HG03565 (cell line): ENCODE results near the gene NAV3.
"Not testable (repeated sequence)": the region's sequence is repeated elsewhere in the genome, so short reads cannot be mapped to it uniquely, and the experiment has no call there.

ENCODE experiments used
- ATAC-seq: cut with Tn5 transposase; IDR thresholded peaks from one replicate; pipeline ENCODE4 v1.9.1; 2021; ENCODE audit warnings: mild to moderate bottlenecking, moderate library complexity; ENCODE audit not compliant: unreplicated experiment

The NAV3 gene

DNA sequence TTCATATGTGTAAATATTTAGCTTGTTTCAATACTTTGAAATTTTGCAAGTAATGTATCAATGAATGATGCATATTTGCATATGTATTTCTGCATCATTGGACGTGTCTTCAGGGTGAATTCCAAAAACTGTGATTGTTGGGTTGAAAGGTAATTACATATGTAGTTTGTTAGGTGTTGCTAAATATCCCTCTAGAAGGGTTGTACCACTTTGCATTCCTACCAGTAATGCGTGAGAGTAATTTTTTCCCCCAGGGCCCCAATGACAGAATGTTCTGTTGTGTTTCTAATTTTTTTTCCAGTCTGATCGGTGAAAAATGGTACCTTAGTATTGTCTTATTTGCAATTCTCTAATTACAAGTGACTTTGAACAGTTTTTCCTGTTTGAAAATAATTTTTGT, 408.9 kb downstream of the NAV3 start:
- no peak for ATAC-seq

DNA sequence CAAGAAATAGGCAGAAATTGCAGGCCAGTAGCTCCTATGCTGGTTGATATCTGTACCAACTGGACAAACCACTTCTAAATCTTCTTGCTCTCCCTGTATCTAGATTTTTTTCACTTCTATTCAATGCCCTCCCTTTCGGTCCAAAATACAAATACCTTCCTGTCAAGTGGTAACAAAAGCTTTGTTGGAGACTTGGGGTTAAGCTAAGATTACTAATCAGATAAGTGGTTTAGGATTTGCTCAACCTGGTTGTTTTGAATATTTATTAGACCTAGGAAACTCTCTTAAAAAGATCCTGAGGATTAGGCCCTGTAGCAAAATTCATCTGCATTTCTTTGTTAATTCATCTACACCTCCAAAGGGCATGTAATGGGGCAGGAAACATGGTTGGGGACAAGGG, 410.1 kb downstream of the NAV3 start:
- no peak for ATAC-seq

DNA sequence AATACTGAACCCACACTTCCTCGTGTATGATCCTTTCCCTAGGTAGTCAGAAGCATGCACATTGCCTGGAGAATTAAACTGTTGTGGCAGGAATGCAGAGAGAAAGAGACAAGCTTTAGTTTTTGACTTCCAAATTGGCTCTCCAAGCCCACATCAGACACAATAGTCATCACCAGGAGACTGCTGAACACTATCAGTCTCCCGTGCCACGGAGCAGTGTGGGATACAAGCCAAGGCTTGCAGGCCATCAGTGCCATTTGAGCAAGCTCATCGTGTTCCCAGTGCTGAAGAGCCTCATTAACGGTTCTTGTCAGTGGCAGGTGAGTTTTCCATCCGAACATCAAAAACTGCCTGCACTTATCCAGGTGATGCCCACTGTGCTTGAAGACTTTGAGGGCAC, 410.8 kb downstream of the NAV3 start:
- ATAC-seq: no peak

DNA sequence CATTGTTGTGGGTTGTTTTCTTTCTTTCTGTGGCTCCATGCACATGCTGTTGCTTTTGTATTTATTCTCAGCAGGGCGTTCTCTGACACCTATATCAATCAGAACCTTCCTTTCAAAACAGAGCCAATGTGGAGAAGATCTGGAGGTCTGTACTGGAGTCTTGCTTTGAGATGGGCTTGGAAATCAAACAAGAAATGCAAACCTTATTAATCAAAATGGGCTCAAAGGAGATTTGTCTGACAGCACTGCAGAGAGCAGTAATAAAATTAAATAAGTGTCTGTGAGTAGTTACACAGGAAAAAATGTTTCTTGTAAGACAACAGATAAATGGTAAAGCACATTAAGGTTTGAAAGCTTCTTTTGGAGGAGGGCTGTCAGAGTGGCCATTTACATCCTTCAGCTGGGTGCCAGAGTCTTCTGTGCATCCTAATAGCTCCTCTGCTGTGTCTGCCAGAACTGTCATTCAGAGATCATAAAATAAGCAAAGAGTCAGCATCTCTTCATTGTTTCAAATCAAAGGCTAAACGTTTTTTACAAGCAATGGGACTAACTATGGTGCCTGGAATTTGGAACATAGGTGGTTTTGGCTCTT, 414.3 kb downstream of the NAV3 start:
- ATAC-seq: no peak

DNA sequence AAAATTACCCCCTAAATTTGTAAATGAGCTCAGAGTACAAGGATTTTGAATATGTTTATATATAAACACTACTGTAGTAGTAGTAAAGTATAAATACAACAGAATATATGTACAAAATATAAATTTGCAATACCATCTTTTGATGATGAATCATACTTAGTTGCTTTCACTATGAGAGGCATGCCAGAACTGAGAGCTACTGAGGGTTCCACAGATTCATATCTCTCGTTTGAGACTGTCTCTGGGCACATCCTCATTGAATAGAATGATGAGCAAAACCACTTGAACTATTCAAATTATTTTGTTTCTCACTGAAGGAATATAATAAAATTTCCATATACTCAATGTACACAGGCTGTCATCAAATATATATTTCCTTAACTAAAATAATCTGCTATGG, 417.6 kb downstream of the NAV3 start:
- peak; percentile 58 for ATAC-seq

DNA sequence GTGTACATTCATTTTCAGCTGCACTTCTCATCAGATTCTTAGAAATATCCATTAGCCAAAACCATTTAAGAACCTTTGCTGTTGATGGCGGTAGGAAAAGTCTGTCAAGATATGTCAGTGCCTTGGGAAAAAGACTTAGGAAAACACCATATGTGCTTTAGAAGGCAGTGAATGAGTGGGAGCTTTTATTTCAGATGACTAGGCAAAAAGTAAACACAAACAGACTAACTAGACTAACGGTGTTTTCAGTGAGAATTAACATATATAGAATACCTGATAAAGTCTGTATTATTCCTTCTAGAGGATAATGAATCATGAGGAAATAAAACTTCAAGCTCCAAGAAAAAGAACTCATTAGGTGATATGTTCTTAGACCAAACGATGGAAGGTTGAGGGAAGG, 418.9 kb downstream of the NAV3 start:
- no peak for ATAC-seq

DNA sequence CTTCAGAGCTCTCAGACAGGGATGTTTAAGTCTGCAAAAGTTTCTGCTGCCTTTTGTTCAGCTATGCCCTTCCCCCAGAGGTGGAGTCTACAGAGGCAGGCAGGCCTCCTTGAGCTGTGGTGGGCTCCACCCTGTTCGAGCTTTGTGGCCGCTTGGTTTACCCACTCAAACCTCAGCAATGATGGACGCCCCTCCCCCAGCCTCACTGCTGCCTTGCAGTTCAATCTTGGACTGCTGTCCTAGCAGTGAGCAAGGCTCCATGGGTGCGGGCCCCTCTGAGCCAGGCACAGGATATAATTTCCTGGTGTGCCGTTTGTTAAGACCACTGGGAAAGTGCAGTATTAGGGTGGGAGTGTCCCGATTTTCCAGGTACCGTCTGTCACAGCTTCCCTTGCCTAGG, 427.0 kb downstream of the NAV3 start:
- not testable (repeated sequence) for ATAC-seq

DNA sequence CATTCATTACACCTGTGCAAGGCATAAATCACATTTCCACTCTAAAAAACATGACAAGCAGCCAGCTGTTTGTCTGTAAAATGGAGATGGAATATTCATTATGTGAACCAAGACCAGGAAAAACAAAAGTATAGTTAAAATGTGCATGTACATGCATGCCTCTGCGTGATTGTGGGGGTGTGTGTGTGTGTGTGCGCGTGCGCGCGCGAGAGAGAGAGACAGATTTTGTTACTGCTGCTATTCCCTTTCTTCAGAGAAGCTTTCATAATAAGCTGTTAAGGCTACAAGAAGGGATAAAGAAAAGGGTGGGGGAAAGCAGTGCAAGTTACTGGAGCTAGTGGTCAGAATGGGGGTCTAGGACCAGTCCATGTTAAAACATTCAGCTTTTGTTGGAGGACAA, 430.3 kb downstream of the NAV3 start:
- ATAC-seq: no peak

DNA sequence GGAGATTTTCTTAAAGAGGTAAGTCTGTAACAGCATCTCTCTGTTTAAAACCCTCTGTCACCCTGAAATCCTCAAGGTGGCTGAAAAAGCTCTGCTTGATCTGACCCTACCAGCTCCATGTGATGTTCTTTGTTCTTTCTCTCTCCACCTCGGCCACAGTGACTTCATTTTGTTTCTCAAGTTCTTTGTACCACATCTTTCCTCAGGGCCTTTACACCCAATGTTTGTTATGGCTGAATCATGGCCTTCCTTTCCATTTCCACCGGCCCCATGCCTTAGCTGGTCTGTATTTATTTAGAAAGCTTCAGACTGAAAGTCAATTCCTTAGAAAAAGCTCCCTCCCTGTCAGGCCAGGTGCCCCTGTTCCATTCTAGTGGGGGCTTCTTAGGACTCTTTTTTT, 431.2 kb downstream of the NAV3 start:
- no peak for ATAC-seq
